ENCODE results near the gene TIAM1.

The TIAM1 gene

DNA sequence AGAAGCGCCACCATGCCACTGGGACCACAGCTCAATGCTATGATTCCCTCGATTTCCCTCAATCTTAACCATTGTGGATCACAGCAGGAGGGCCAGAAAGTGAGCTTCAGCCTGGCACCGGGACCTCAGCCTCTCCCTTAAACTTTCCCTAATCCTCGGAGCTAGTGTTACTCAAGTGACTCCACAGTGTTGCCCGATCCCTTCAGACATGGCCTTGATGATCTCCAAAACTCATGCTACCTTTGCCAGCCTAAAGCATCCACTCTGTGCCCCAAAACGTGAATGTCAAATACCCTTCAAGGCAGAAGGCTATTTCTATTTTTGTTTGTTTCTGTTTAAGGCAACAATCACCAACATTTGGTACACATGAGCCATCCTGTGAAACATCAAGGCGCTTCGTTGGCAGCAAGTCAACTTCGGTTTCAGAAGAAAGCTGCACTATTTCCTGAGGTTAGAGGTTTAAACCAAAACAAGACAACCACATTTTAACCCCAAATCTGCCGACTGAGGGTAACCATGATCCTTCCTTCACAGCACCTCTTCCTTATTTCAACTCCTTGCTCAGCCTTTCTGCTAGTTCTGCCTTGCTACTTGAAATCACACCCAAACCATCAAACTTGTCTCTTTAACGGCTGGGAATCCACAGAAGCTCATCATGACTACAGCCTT is 211.4 kb downstream of the TIAM1 start:
- Histone ChIP-seq H3K14ac (ENCODE audit: low read length) (no peak overlapping the region), H2BK12ac (ENCODE audit: low read length) (no peak overlapping the region), H4K91ac (ENCODE audit: low read depth, low read length) (no peak overlapping the region), H2AK5ac (ENCODE audit: low read length) (no peak overlapping the region), H2BK120ac (ENCODE audit: insufficient read depth, low read length, poor library complexity) (no peak overlapping the region), H3K9ac (ENCODE audit: low read length) (no peak overlapping the region), H3K27me3 (ENCODE audit: insufficient read depth, low read length) (no peaks in the 10 kb centered on the region), H3K79me1 (ENCODE audit: low read length) (no peaks in the 10 kb centered on the region), H4K8ac (ENCODE audit: low read depth, low read length) (no peak overlapping the region), H3K4me3 (ENCODE audit: low read depth, low read length) (no peak overlapping the region), H2AFZ (ENCODE audit: insufficient read depth, low read length, poor library complexity) (no peak overlapping the region), H3K79me2 (ENCODE audit: control insufficient read depth, insufficient read depth, low read length, poor library complexity) (no peaks in the 10 kb centered on the region), H3K9me3 (ENCODE audit: insufficient read depth, low read depth, low read length) (no peaks in the 10 kb centered on the region), H3K18ac (ENCODE audit: low read length) (no peak overlapping the region), H3K4ac (ENCODE audit: low read depth, low read length) (no peak overlapping the region), H3K36me3 (ENCODE audit: control insufficient read depth in 1 of 2, insufficient read depth in 2 of 2, low read length in 2 of 2) (peaks cover 3 to 7% of the 10 kb centered on the region in 2 experiments), H3K23ac (ENCODE audit: low read length) (no peak overlapping the region), H3K4me2 (ENCODE audit: low read length) (no peak overlapping the region), H3K27ac (ENCODE audit: low read depth, low read length) (no peak overlapping the region), H2BK5ac (ENCODE audit: low read depth, low read length, poor library complexity) (no peak overlapping the region), H3K4me1 (ENCODE audit: control insufficient read depth in 1 of 2, insufficient read depth in 2 of 2, low read length in 2 of 2) (no peaks in the 10 kb centered on the region), H4K12ac (ENCODE audit: low read depth, low read length) (no peak overlapping the region)
- no peak for DNase-seq
- no CpG with 5 or more reads among the region's 11 CpGs for WGBS (ENCODE audit: extremely low coverage, insufficient coverage, insufficient read length)

DNA sequence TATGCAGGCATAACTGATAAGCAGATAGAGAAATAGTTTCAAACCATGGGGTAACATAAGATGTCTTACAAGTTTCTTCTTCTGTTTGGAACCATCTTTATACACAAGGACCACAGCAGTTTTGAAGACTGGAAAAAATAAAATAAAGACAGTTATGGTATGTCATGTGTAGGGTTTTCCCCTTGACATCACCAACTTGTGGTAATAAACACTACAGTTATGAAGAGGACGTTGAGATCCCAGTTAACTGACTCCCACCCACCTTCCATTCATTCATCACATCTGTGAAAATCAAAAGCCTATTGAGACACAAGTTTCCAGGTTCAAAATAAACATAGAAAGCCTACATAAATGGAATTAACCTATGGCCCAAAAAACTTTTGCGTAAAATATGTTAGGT is 213.2 kb downstream of the TIAM1 start:
- Histone ChIP-seq H3K4me2 (ENCODE audit: low read length) (no peak overlapping the region), H3K9ac (ENCODE audit: low read length) (no peak overlapping the region), H3K4me3 (ENCODE audit: low read depth, low read length) (no peak overlapping the region), H3K18ac (ENCODE audit: low read length) (no peak overlapping the region), H3K79me2 (ENCODE audit: control insufficient read depth, insufficient read depth, low read length, poor library complexity) (no peaks in the 10 kb centered on the region), H3K23ac (ENCODE audit: low read length) (no peak overlapping the region), H3K4ac (ENCODE audit: low read depth, low read length) (no peak overlapping the region), H3K14ac (ENCODE audit: low read length) (no peak overlapping the region), H2AFZ (ENCODE audit: insufficient read depth, low read length, poor library complexity) (no peak overlapping the region), H3K9me3 (ENCODE audit: insufficient read depth, low read depth, low read length) (no peaks in the 10 kb centered on the region), H4K12ac (ENCODE audit: low read depth, low read length) (no peak overlapping the region), H3K4me1 (ENCODE audit: control insufficient read depth in 1 of 2, insufficient read depth in 2 of 2, low read length in 2 of 2) (no peaks in the 10 kb centered on the region), H4K91ac (ENCODE audit: low read depth, low read length) (no peak overlapping the region), H3K79me1 (ENCODE audit: low read length) (no peaks in the 10 kb centered on the region), H2AK5ac (ENCODE audit: low read length) (no peak overlapping the region), H3K27me3 (ENCODE audit: insufficient read depth, low read length) (no peaks in the 10 kb centered on the region), H2BK120ac (ENCODE audit: insufficient read depth, low read length, poor library complexity) (no peak overlapping the region), H2BK12ac (ENCODE audit: low read length) (no peak overlapping the region), H3K36me3 (ENCODE audit: control insufficient read depth in 1 of 2, insufficient read depth in 2 of 2, low read length in 2 of 2) (peaks cover 7 to 10% of the 10 kb centered on the region in 2 experiments), H2BK5ac (ENCODE audit: low read depth, low read length, poor library complexity) (no peak overlapping the region), H3K27ac (ENCODE audit: low read depth, low read length) (no peak overlapping the region), H4K8ac (ENCODE audit: low read depth, low read length) (no peak overlapping the region)
- no CpG with 5 or more reads among the region's 2 CpGs for WGBS (ENCODE audit: extremely low coverage, insufficient coverage, insufficient read length)
- no peak for DNase-seq

DNA sequence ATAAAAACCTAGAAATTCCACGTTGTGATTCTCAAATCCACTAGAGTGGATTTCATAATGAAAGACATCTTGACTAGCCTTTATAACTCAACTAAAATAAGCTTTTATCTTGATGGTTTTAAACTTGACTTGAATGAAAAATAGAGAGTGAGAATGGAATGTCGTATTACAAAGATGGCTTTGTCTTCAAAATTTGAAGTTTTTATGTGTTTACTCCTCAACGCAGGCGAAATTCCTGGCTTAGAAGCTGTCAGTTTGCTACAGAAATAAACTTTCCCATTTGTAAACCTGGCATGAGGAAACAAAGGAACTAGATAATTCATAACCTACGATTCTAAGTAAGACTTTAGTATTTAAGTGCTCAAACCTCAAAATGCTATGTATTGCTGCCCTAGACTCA is 215.8 kb downstream of the TIAM1 start:
- H3K79me2 ChIP-seq (ENCODE audit: control insufficient read depth, insufficient read depth, low read length, poor library complexity): no peaks in the 10 kb centered on the region
- no peak overlapping the region for H3K18ac ChIP-seq (ENCODE audit: low read length)
- no peak overlapping the region for H3K14ac ChIP-seq (ENCODE audit: low read length)
- H3K27me3 ChIP-seq (ENCODE audit: insufficient read depth, low read length): no peaks in the 10 kb centered on the region
- no peaks in the 10 kb centered on the region for H3K9me3 ChIP-seq (ENCODE audit: insufficient read depth, low read depth, low read length)
- WGBS (ENCODE audit: extremely low coverage, insufficient coverage, insufficient read length): no CpG with 5 or more reads among the region's 5 CpGs
- H2AK5ac ChIP-seq (ENCODE audit: low read length): no peak overlapping the region
- no peak overlapping the region for H3K4ac ChIP-seq (ENCODE audit: low read depth, low read length)
- peaks cover 12 to 17% of the 10 kb centered on the region in 2 experiments for H3K36me3 ChIP-seq (ENCODE audit: control insufficient read depth in 1 of 2, insufficient read depth in 2 of 2, low read length in 2 of 2)
- no peak for DNase-seq
- H3K4me2 ChIP-seq (ENCODE audit: low read length): no peak overlapping the region
- H3K23ac ChIP-seq (ENCODE audit: low read length): no peak overlapping the region
- H3K9ac ChIP-seq (ENCODE audit: low read length): no peak overlapping the region
- H4K12ac ChIP-seq (ENCODE audit: low read depth, low read length): no peak overlapping the region
- H2BK120ac ChIP-seq (ENCODE audit: insufficient read depth, low read length, poor library complexity): no peak overlapping the region
- no peak overlapping the region for H4K91ac ChIP-seq (ENCODE audit: low read depth, low read length)
- no peak overlapping the region for H4K8ac ChIP-seq (ENCODE audit: low read depth, low read length)
- no peak overlapping the region for H3K4me3 ChIP-seq (ENCODE audit: low read depth, low read length)
- H2BK12ac ChIP-seq (ENCODE audit: low read length): no peak overlapping the region
- H2BK5ac ChIP-seq (ENCODE audit: low read depth, low read length, poor library complexity): no peak overlapping the region
- no peaks in the 10 kb centered on the region for H3K4me1 ChIP-seq (ENCODE audit: control insufficient read depth in 1 of 2, insufficient read depth in 2 of 2, low read length in 2 of 2)
- no peak overlapping the region for H3K27ac ChIP-seq (ENCODE audit: low read depth, low read length)
- H2AFZ ChIP-seq (ENCODE audit: insufficient read depth, low read length, poor library complexity): no peak overlapping the region
- no peaks in the 10 kb centered on the region for H3K79me1 ChIP-seq (ENCODE audit: low read length)

- H4K12ac ChIP-seq (ENCODE audit: low read depth, low read length): no peak overlapping the region
- no peak overlapping the region for H2BK12ac ChIP-seq (ENCODE audit: low read length)
- no peak overlapping the region for H2AK5ac ChIP-seq (ENCODE audit: low read length)
- H3K14ac ChIP-seq (ENCODE audit: low read length): no peak overlapping the region
- H3K4me1 ChIP-seq (ENCODE audit: control insufficient read depth in 1 of 2, insufficient read depth in 2 of 2, low read length in 2 of 2): no peaks in the 10 kb centered on the region
- peaks cover 12 to 23% of the 10 kb centered on the region in 2 experiments for H3K36me3 ChIP-seq (ENCODE audit: control insufficient read depth in 1 of 2, insufficient read depth in 2 of 2, low read length in 2 of 2)
- peak in 1 of 2 donors; percentile 18 for DNase-seq
- no peak overlapping the region for H4K8ac ChIP-seq (ENCODE audit: low read depth, low read length)
- H3K4me3 ChIP-seq (ENCODE audit: low read depth, low read length): no peak overlapping the region
- H3K18ac ChIP-seq (ENCODE audit: low read length): no peak overlapping the region
- no peaks in the 10 kb centered on the region for H3K9me3 ChIP-seq (ENCODE audit: insufficient read depth, low read depth, low read length)
- no peaks in the 10 kb centered on the region for H3K27me3 ChIP-seq (ENCODE audit: insufficient read depth, low read length)
- H3K23ac ChIP-seq (ENCODE audit: low read length): no peak overlapping the region
- H3K79me1 ChIP-seq (ENCODE audit: low read length): no peaks in the 10 kb centered on the region
- no peak overlapping the region for H4K91ac ChIP-seq (ENCODE audit: low read depth, low read length)
- H3K4me2 ChIP-seq (ENCODE audit: low read length): no peak overlapping the region
- no peak overlapping the region for H2BK5ac ChIP-seq (ENCODE audit: low read depth, low read length, poor library complexity)
- no peak overlapping the region for H3K4ac ChIP-seq (ENCODE audit: low read depth, low read length)
- H2BK120ac ChIP-seq (ENCODE audit: insufficient read depth, low read length, poor library complexity): no peak overlapping the region
- no CpG with 5 or more reads among the region's 6 CpGs for WGBS (ENCODE audit: extremely low coverage, insufficient coverage, insufficient read length)
- no peak overlapping the region for H3K27ac ChIP-seq (ENCODE audit: low read depth, low read length)
- no peaks in the 10 kb centered on the region for H3K79me2 ChIP-seq (ENCODE audit: control insufficient read depth, insufficient read depth, low read length, poor library complexity)
- H3K9ac ChIP-seq (ENCODE audit: low read length): no peak overlapping the region
- no peak overlapping the region for H2AFZ ChIP-seq (ENCODE audit: insufficient read depth, low read length, poor library complexity)
Observed at GRCh38 chr21:31124010-31124409, 220.1 kb downstream of the TIAM1 start.

Data from trophoblast cell (in vitro differentiated cells and primary cell).